Duodenal mucosa (tissue), 2 donors: Measurements from ENCODE around the gene CACUL1.

ENCODE experiments used
- H3K27ac ChIP-seq: one replicate; pipeline ENCODE4 v1.7.0; 2013; ENCODE audit warnings: low read depth, low read length
- H3K27me3 ChIP-seq, 2 donors: one replicate each; pipeline ENCODE4 v1.7.0; 2013; ENCODE audit warnings: low read length in 2 of 2, control low read depth in 1 of 2; ENCODE audit not compliant: insufficient read depth in 2 of 2, control insufficient read depth in 1 of 2
- H3K36me3 ChIP-seq, 2 donors: one replicate each; pipeline ENCODE4 v1.7.0; 2013; ENCODE audit warnings: low read length in 2 of 2, control low read depth in 1 of 2; ENCODE audit not compliant: insufficient read depth in 2 of 2, control insufficient read depth in 1 of 2
- H3K4me1 ChIP-seq, 2 donors: one replicate each; pipeline ENCODE4 v1.7.0; 2013; ENCODE audit warnings: low read length in 2 of 2, control low read depth in 1 of 2; ENCODE audit not compliant: insufficient read depth in 2 of 2, control insufficient read depth in 1 of 2
- H3K4me3 ChIP-seq, 2 donors: one replicate each; pipeline ENCODE4 v1.7.0; 2013; ENCODE audit warnings: low read length in 2 of 2, low read depth in 1 of 2
- H3K9ac ChIP-seq, 2 donors: one replicate each; pipeline ENCODE4 v1.7.0; 2013; ENCODE audit warnings: low read length in 2 of 2, low read depth in 1 of 2
- H3K9me3 ChIP-seq, 2 donors: one replicate each; pipeline ENCODE4 v1.7.0; 2013; ENCODE audit warnings: low read length in 2 of 2, control low read depth in 1 of 2; ENCODE audit not compliant: control insufficient read depth in 1 of 2

Gene CACUL1

GRCh38 chr10:118735294-118735693 lies 19.5 kb downstream of the CACUL1 start:
- no peaks in the 10 kb centered on the region for H3K9me3 ChIP-seq
- no peak overlapping the region for H3K4me3 ChIP-seq
- H3K9ac ChIP-seq = no peak overlapping the region
- H3K36me3 ChIP-seq = no peaks in the 10 kb centered on the region
- no peaks in the 10 kb centered on the region for H3K27me3 ChIP-seq
- H3K4me1 ChIP-seq = peaks cover 19 to 77% of the 10 kb centered on the region in 2 donors
- H3K27ac ChIP-seq = no peak overlapping the region

DNA sequence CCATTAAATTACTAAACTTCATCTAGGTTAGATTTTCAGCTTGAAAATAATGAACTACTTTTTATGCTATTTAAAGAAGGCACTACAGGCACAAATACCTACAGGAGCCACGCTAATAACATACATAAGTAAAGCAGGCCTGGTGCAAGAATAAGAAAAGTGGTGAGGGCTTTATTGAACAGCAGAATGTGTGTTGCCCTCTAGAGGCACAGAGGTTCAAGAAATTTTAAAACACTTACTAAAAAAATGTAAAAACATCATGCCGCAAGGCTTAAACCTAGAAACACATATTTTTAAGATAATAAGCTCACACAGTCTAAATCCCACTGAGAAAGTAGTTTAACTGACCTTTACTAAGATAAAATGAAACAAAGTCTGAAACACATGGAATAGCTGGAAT lies 20.3 kb downstream of the CACUL1 start:
- no peak overlapping the region for H3K9ac ChIP-seq
- H3K4me1 ChIP-seq = peaks cover 26 to 77% of the 10 kb centered on the region in 2 donors
- no peaks in the 10 kb centered on the region for H3K36me3 ChIP-seq
- no peaks in the 10 kb centered on the region for H3K9me3 ChIP-seq
- no peak overlapping the region for H3K4me3 ChIP-seq
- no peaks in the 10 kb centered on the region for H3K27me3 ChIP-seq
- H3K27ac ChIP-seq = no peak overlapping the region

- H3K4me3 ChIP-seq = peak overlapping the region in 1 of 2 donors; percentile 13
- peaks cover 0 to 2% of the 10 kb centered on the region in 2 donors for H3K36me3 ChIP-seq
- H3K9ac ChIP-seq = no peak overlapping the region
- no peaks in the 10 kb centered on the region for H3K9me3 ChIP-seq
- H3K4me1 ChIP-seq = peaks cover 31 to 73% of the 10 kb centered on the region in 2 donors
- no peak overlapping the region for H3K27ac ChIP-seq
- no peaks in the 10 kb centered on the region for H3K27me3 ChIP-seq
These were observed 22.3 kb downstream of the CACUL1 start for GRCh38 chr10:118732245-118733165.

DNA sequence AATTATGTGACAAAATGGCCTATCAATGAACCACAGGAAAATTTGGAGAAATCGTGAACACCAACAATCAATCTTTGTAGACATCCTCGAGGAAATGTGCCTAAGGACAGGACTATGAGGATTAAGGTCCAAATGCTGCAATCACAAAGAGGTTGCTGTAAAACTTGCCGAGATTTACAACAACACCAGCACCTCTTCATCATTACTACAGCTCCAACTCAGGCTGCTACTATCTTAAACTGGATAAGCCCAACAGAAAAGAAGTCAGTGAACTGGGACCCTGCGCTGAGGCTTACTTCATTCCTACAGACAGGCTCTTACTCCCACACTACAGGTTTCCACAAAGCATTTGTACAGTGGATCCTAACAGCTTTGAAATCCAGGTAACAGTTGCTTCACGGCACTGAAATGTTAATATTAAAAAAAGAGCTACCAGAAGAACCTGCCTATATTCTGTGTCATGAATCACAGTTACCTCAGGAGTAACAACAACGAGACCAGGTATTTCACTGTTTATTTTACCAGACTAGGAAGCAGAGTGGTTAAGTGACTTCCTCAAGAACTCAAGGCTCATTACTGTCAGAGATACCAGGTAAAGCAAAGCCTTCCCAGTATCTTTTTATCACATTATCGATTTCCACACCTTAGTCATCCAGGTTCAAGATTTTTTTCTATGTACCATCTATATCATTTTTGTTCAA lies 23.9 kb downstream of the CACUL1 start:
- Histone ChIP-seq H3K9ac (no peak overlapping the region), H3K27me3 (no peaks in the 10 kb centered on the region), H3K9me3 (no peaks in the 10 kb centered on the region), H3K36me3 (peaks cover 0 to 7% of the 10 kb centered on the region in 2 donors), H3K4me1 (peaks cover 34 to 73% of the 10 kb centered on the region in 2 donors), H3K4me3 (peak overlapping the region in 1 of 2 donors; percentile 0), H3K27ac (no peak overlapping the region)

GRCh38 chr10:118729641-118730258 lies 25.0 kb downstream of the CACUL1 start:
- Histone ChIP-seq H3K4me3 (no peak overlapping the region), H3K27ac (no peak overlapping the region), H3K9ac (no peak overlapping the region), H3K36me3 (peaks cover 0 to 7% of the 10 kb centered on the region in 2 donors), H3K9me3 (no peaks in the 10 kb centered on the region), H3K4me1 (peaks cover 34 to 63% of the 10 kb centered on the region in 2 donors), H3K27me3 (no peaks in the 10 kb centered on the region)

- Histone ChIP-seq H3K4me1 (peaks cover 34 to 58% of the 10 kb centered on the region in 2 donors), H3K27ac (no peak overlapping the region), H3K27me3 (no peaks in the 10 kb centered on the region), H3K4me3 (no peak overlapping the region), H3K9ac (no peak overlapping the region), H3K36me3 (peaks cover 0 to 7% of the 10 kb centered on the region in 2 donors), H3K9me3 (no peaks in the 10 kb centered on the region)
These were observed 25.6 kb downstream of the CACUL1 start for GRCh38 chr10:118729200-118729599.

- Histone ChIP-seq H3K36me3 (peaks cover 0 to 7% of the 10 kb centered on the region in 2 donors), H3K27ac (no peak overlapping the region), H3K4me3 (no peak overlapping the region), H3K27me3 (no peaks in the 10 kb centered on the region), H3K4me1 (peaks cover 22 to 31% of the 10 kb centered on the region in 2 donors), H3K9ac (no peak overlapping the region), H3K9me3 (no peaks in the 10 kb centered on the region)
These were observed 28.8 kb downstream of the CACUL1 start for GRCh38 chr10:118725886-118726500.

GRCh38 chr10:118723466-118723865 lies 31.3 kb downstream of the CACUL1 start:
- Histone ChIP-seq H3K4me1 (peaks cover 3 to 20% of the 10 kb centered on the region in 2 donors), H3K36me3 (peaks cover 0 to 7% of the 10 kb centered on the region in 2 donors), H3K9ac (no peak overlapping the region), H3K27me3 (no peaks in the 10 kb centered on the region), H3K27ac (no peak overlapping the region), H3K4me3 (no peak overlapping the region), H3K9me3 (no peaks in the 10 kb centered on the region)

DNA sequence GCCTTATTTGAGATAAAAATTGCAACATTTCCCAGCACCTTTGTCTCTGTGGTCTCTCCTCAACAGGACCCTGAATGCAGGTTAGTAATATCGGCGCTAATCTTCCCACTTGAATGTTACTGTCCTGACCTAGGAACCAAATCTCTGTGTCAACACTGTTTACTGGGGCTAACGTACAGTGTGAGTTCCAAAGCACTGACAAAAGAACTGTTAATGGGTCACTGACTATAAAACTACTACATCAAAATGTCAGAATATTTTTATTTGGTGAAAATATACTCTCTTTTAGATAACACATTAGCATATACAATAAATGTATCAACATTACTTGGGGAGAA lies 33.3 kb downstream of the CACUL1 start:
- Histone ChIP-seq H3K4me3 (no peak overlapping the region), H3K9me3 (no peaks in the 10 kb centered on the region), H3K27me3 (no peaks in the 10 kb centered on the region), H3K36me3 (peaks cover 0 to 3% of the 10 kb centered on the region in 2 donors), H3K27ac (no peak overlapping the region), H3K9ac (no peak overlapping the region), H3K4me1 (peaks cover 3 to 20% of the 10 kb centered on the region in 2 donors)
